ENCODE results near the gene ZNF264.

Gene ZNF264

DNA sequence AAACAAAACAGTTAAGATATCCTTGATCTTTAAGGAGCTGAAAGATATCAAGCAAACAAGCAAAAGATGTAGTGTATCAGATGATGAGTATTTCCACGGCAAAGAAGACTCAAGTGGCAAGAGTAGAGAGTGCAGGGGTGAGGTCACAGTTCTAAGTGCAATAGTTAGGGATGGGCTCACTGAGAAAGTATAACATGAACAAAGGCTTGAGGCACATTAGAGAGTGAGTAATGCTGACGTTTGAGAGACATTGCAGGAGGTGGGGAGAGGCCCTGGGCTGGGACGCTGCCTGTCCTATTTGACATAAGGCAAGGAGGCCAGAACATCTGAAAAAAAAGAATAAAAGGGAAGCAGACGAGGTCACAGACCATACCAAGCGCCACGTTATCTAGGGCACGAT is 25.5 kb upstream of the ZNF264 start:
- Histone ChIP-seq H3K9ac (no peak overlapping the region), H3K27me3 (ENCODE audit: insufficient read depth, low read depth) (no peaks in the 10 kb centered on the region), H3K4me1 (ENCODE audit: low read depth, poor library complexity, severe bottlenecking) (peaks cover 5% of the 10 kb centered on the region), H3K27ac (no peak overlapping the region), H3K4me2 (no peak overlapping the region), H2AFZ (ENCODE audit: low read depth) (no peak overlapping the region), H4K20me1 (ENCODE audit: insufficient read depth) (no peaks in the 10 kb centered on the region), H3K36me3 (ENCODE audit: insufficient read depth) (no peaks in the 10 kb centered on the region), H3K79me2 (ENCODE audit: insufficient read depth, low read depth) (no peaks in the 10 kb centered on the region), H3K4me3 (IDR thresholded peaks at IDR 0.05; ENCODE audit: insufficient read depth, low read depth, low read length) (no peak overlapping the region)
- TF ChIP-seq, protein P1, sequence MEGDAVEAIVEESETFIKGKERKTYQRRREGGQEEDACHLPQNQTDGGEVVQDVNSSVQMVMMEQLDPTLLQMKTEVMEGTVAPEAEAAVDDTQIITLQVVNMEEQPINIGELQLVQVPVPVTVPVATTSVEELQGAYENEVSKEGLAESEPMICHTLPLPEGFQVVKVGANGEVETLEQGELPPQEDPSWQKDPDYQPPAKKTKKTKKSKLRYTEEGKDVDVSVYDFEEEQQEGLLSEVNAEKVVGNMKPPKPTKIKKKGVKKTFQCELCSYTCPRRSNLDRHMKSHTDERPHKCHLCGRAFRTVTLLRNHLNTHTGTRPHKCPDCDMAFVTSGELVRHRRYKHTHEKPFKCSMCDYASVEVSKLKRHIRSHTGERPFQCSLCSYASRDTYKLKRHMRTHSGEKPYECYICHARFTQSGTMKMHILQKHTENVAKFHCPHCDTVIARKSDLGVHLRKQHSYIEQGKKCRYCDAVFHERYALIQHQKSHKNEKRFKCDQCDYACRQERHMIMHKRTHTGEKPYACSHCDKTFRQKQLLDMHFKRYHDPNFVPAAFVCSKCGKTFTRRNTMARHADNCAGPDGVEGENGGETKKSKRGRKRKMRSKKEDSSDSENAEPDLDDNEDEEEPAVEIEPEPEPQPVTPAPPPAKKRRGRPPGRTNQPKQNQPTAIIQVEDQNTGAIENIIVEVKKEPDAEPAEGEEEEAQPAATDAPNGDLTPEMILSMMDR (conservative IDR thresholded peaks at IDR 0.05; ENCODE audit: low read depth, low read length): no peak

- no peaks in the 10 kb centered on the region for H3K36me3 ChIP-seq (ENCODE audit: insufficient read depth)
Measured at GRCh38 chr19:57167385-57167784, 23.9 kb upstream of the ZNF264 start, which contains the start of gene DUXA. Gene DUXA, minus strand, starts transcription at chr19:57167485. Its CDS starts 42 bp downstream, at chr19:57167443.

GRCh38 chr19:57171551-57172081 is 19.7 kb upstream of the ZNF264 start:
- Histone ChIP-seq H2AFZ (ENCODE audit: low read depth) (peak overlapping the region; percentile 31; the same call in 1 of the 2 replicates), H3K4me3 (IDR thresholded peaks at IDR 0.05; ENCODE audit: insufficient read depth, low read depth, low read length) (no peak overlapping the region), H3K4me1 (ENCODE audit: low read depth, poor library complexity, severe bottlenecking) (no peaks in the 10 kb centered on the region), H3K36me3 (ENCODE audit: insufficient read depth) (no peaks in the 10 kb centered on the region), H3K9ac (no peak overlapping the region), H4K20me1 (ENCODE audit: insufficient read depth) (no peaks in the 10 kb centered on the region), H3K4me2 (no peak overlapping the region), H3K27me3 (ENCODE audit: insufficient read depth, low read depth) (no peaks in the 10 kb centered on the region), H3K79me2 (ENCODE audit: insufficient read depth, low read depth) (no peaks in the 10 kb centered on the region), H3K27ac (no peak overlapping the region)
- TF ChIP-seq, protein P1 (conservative IDR thresholded peaks at IDR 0.05; ENCODE audit: low read depth, low read length): no peak

More at GRCh38 chr19:57167385-57167784, 23.9 kb upstream of the ZNF264 start, which contains the start of gene DUXA:
- peaks cover under 1% of the 10 kb centered on the region for H3K4me1 ChIP-seq (ENCODE audit: low read depth, poor library complexity, severe bottlenecking)
- no peaks in the 10 kb centered on the region for H3K79me2 ChIP-seq (ENCODE audit: insufficient read depth, low read depth)
- H3K4me3 ChIP-seq (IDR thresholded peaks at IDR 0.05; ENCODE audit: insufficient read depth, low read depth, low read length): no peak within 1 kb of the TSS
- H3K27ac ChIP-seq: no peak within 1 kb of the TSS
- TF ChIP-seq, protein P1 (conservative IDR thresholded peaks at IDR 0.05; ENCODE audit: low read depth, low read length): no peak
- H2AFZ ChIP-seq (ENCODE audit: low read depth): no peak within 1 kb of the TSS; the same call in 1 of the 2 replicates
- no peaks in the 10 kb centered on the region for H4K20me1 ChIP-seq (ENCODE audit: insufficient read depth)
- no peaks in the 10 kb centered on the region for H3K27me3 ChIP-seq (ENCODE audit: insufficient read depth, low read depth)
- H3K4me2 ChIP-seq: no peak within 1 kb of the TSS
- no peak within 1 kb of the TSS for H3K9ac ChIP-seq

DNA sequence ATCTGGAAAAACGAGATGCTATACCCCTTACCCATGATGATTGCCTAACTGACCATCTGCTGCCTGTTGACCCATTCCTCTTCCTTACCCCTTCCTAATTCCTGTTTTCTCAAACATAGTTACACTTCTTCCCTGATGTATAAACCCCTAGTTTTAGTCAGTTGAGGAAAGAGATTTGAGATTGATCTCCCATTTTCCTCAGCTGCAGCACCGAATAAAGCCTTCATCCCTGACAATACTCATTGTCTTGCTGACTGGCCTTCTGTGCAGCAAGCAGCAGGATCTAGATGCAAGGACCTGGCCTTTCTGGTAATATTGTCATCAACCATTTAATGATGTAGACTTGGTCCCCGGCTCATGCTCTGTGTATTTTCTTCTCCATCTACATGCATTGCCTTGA is 999 bp upstream of the ZNF264 start:
- Histone ChIP-seq H3K4me3 (IDR thresholded peaks at IDR 0.05; ENCODE audit: insufficient read depth, low read depth, low read length) (no peak overlapping the region), H3K79me2 (ENCODE audit: insufficient read depth, low read depth) (no peaks in the 10 kb centered on the region), H3K36me3 (ENCODE audit: insufficient read depth) (no peaks in the 10 kb centered on the region), H3K4me1 (ENCODE audit: low read depth, poor library complexity, severe bottlenecking) (no peaks in the 10 kb centered on the region), H4K20me1 (ENCODE audit: insufficient read depth) (no peaks in the 10 kb centered on the region), H3K4me2 (no peak overlapping the region), H3K27ac (no peak overlapping the region), H3K27me3 (ENCODE audit: insufficient read depth, low read depth) (no peaks in the 10 kb centered on the region), H2AFZ (ENCODE audit: low read depth) (peak overlapping the region; percentile 92; the same call in 1 of the 2 replicates), H3K9ac (no peak overlapping the region)
- TF ChIP-seq, protein P1 (conservative IDR thresholded peaks at IDR 0.05; ENCODE audit: low read depth, low read length): no peak
